ENCODE measurements around the gene SLC9A5.

DNA sequence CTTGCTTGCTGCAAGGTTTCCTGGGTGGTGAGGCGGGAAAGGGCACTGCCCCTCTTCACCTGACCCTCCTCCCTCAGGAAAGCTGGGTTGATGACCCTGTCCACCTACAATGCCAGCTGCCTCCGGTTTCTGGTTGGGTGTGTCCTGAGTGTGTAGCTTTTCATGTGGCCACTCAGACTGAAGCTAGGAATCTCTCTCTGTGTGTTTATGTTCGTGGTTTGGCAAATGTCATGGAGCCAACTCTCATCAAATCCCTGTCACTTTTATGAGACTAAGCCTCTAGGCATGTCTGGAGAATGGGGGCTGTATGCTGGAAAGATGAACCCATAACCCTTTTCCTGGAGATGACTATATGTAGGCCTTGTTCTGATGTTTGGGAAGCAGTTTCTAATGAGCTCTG is 47.6 kb downstream of the SLC9A5 start:
- TF ChIP-seq, protein P1, sequence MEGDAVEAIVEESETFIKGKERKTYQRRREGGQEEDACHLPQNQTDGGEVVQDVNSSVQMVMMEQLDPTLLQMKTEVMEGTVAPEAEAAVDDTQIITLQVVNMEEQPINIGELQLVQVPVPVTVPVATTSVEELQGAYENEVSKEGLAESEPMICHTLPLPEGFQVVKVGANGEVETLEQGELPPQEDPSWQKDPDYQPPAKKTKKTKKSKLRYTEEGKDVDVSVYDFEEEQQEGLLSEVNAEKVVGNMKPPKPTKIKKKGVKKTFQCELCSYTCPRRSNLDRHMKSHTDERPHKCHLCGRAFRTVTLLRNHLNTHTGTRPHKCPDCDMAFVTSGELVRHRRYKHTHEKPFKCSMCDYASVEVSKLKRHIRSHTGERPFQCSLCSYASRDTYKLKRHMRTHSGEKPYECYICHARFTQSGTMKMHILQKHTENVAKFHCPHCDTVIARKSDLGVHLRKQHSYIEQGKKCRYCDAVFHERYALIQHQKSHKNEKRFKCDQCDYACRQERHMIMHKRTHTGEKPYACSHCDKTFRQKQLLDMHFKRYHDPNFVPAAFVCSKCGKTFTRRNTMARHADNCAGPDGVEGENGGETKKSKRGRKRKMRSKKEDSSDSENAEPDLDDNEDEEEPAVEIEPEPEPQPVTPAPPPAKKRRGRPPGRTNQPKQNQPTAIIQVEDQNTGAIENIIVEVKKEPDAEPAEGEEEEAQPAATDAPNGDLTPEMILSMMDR (IDR thresholded peaks at IDR 0.05; ENCODE audit: borderline replicate concordance, extremely low read depth, low read length, poor library complexity, severe bottlenecking): no peak
- TF ChIP-seq EZH2 (IDR thresholded peaks at IDR 0.05; ENCODE audit: borderline replicate concordance, low read depth, low read length, severe bottlenecking): no peak
